GM18505 (cell line): ENCODE results near the gene PLEKHG5.
A peak's percentile ranks its signal among the peaks of the same experiment; 100 is the strongest.
"Not testable (repeated sequence)": the region's sequence is repeated elsewhere in the genome, so short reads cannot be mapped to it uniquely, and the experiment has no call there.

Source experiments
- ATAC-seq: cut with Tn5 transposase; IDR thresholded peaks from one replicate; pipeline ENCODE4 v1.9.1; 2021; ENCODE audit not compliant: unreplicated experiment
- POLR2A ChIP-seq: IDR thresholded peaks from 4 replicates; pipeline ENCODE4 v1.6.1; 2011; ENCODE audit warnings: borderline replicate concordance; ENCODE audit not compliant: insufficient read depth, insufficient read length; ENCODE audit errors: extremely low read depth

PLEKHG5 gene

GRCh38 chr1:6497215-6497866, 5.9 kb upstream of the PLEKHG5 start:
- ATAC-seq = no peak
- TF ChIP-seq POLR2A = no peak

DNA sequence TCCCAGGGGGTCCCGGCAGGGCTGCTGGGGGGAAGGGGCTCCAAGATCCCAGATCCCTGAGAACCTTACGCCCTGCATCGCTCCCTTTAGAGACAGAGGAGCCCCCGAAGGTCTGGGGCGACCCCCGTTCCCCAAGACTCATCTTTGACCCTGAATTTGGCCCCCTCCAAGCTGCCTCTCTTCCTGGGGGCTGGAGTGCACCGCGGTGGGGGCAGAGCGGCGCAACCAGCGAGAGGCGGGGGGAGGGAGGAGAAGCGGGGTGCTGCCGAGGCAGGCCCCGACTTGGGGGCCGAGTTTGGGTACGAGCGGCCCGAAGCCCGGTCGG, 5.4 kb upstream of the PLEKHG5 start:
- ATAC-seq = no peak
- no peak for TF ChIP-seq POLR2A

GRCh38 chr1:6496365-6496721, 4.9 kb upstream of the PLEKHG5 start:
- no peak for ATAC-seq

GRCh38 chr1:6495540-6496364, 4.3 kb upstream of the PLEKHG5 start:
- no peak for ATAC-seq
- no peak for TF ChIP-seq POLR2A

More at GRCh38 chr1:6496365-6496721, 4.9 kb upstream of the PLEKHG5 start:
- no peak for TF ChIP-seq POLR2A

- no peak for TF ChIP-seq POLR2A
- ATAC-seq = no peak
Observed at GRCh38 chr1:6495041-6495441, 3.6 kb upstream of the PLEKHG5 start.

DNA sequence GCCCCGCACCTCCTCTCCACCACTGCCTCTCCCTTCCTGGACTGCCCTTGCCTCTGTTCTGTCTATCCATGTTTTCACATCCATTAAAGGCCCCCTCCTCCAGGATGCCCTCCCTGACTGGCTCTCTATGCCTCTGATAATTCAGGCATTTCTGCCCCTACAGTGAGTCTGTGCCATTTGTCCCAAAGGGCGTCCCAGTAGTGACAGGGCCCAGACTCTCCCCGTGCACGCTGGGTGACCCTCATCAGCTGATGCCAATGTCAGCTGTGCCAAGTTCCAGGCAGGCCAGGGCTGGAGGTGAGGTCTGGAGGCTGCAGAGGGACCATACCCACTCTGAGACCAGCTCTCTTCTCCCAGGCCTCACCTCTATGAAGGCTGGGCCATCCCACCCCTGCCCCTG, 3.2 kb upstream of the PLEKHG5 start:
- TF ChIP-seq POLR2A = no peak
- no peak for ATAC-seq

DNA sequence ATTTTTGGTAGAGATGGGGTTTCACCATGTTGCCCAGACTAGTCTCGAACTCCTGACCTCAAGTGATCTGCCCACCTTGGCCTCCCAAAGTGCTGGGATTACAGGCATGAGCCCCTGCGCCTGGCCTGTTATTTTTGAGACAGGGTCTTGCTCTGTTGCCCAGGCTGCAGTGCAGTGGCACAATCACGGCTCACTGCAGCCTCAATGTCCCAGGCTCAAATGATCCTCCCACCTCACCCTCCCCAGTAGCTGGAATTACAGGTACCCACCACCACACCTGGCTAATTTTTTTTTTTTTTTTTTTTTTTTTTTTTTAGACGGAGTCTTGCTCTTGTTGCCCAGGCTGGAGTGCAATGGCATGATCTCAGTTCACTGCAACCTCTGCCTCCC, 2.4 kb upstream of the PLEKHG5 start:
- not testable (repeated sequence) for ATAC-seq

DNA sequence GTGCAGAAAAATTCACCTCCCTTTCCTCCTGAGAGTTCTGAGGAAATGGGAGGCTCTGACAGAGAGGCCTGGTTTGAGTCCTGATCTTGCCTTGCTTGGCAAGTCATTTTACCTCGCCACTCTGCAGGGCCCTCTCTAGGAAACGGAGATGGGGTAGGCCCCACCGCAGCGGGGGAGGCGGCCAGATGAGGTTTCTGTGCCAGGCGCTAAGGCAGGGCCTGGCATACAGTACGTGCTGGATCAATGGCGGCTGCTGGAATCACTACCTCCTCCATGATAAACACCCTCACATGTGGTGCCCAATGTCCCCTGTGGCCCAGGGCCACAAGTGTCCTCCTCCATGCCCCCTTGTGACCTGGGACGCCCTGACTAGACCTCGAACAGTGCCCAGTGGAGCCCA, 499 bp upstream of the PLEKHG5 start:
- TF ChIP-seq POLR2A = no peak
- ATAC-seq = no peak

DNA sequence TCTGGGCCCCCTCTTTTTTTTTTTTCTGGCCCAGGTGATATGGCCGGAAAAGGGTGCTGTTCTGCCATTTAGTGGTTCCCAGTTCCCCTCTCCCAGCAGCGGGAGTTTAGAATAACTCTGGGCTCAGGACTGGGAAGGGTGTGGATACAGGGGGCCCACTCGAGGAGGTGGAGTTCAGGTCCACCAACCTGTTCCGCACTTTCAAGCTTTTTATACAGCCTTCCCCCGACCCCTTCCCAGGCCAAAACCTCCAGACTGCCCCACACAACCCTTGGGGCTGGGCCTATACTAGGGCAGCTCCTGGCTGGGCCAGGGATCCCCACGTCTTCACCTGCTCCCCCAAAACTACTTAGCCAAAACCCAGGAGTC, 402 bp downstream of the PLEKHG5 start:
- no peak for ATAC-seq
- TF ChIP-seq POLR2A = peak; percentile 4

- peak; percentile 52 for ATAC-seq
- TF ChIP-seq POLR2A = peak; percentile 45
Observed at GRCh38 chr1:6490181-6491080, 1.0 kb downstream of the PLEKHG5 start.

DNA sequence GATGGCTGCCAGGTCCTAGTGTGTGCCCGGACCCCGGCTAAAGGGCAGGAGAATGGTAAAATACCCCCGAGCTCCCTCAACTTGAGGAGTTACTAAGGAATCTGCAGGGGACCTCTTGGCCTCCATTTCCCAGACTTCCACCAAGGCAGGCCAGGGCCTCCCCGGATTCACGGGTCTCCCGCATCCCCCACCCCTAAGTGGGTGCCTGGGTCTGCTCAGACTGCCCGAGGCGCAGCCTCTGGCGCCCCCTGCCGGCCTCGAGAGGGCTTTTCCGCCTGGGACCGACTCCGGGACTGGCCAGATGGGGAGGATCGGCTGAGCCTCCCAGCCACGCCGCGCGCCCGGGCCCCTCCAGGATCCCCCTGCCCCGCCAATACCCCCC, 1.7 kb downstream of the PLEKHG5 start:
- ATAC-seq = peak; percentile 47
- no peak for TF ChIP-seq POLR2A

- TF ChIP-seq POLR2A = no peak
- ATAC-seq = no peak
Observed at GRCh38 chr1:6489383-6489765, 2.1 kb downstream of the PLEKHG5 start.

GRCh38 chr1:6488602-6489382, 2.7 kb downstream of the PLEKHG5 start:
- TF ChIP-seq POLR2A = no peak
- no peak for ATAC-seq
